ENCODE data around the gene RANBP6. TPM values are rescaled to one million over a fixed set of nuclear protein-coding genes. Genes with fewer than 3 reads are reported as not detected.

The RANBP6 gene
- total RNA-seq = 43.6 and 50.7 TPM in 2 replicates

GRCh38 chr9:6015278-6016157 is at the start of gene RANBP6:
Gene RANBP6, minus strand, starts transcription at chr9:6015624. Its CDS starts 17 bp downstream, at chr9:6015607.

Other genes starting within 250 kb of the RANBP6 start
- 10.7 and 24.4 TPM in 2 replicates for gene ERMP1, start 182.5 kb downstream of the RANBP6 start, total RNA-seq
- not detected in 2 replicates for gene MLANA, start 124.7 kb downstream of the RANBP6 start, total RNA-seq
- 39.9 and 138 TPM in 2 replicates for gene IL33, start 200.2 kb upstream of the RANBP6 start, total RNA-seq